ENCODE measurements around the gene ANKRD13C. TPM values are rescaled to one million over a fixed set of nuclear protein-coding genes. Genes with fewer than 3 reads are reported as not detected.

The ANKRD13C gene
- total RNA-seq, 1 experiment from 2014 or later: 20.6 TPM

- no peak for DNase-seq (ENCODE audit: low spot score)
- intact Hi-C loops (cut with micrococcal nuclease; ENCODE audit: unreplicated experiment): no loop called here
- POLR2A ChIA-PET (ENCODE audit: low non-redundant PET): no interaction called here
- no peak for TF ChIP-seq CTCF (conservative IDR thresholded peaks at IDR 0.05; ENCODE audit: low read depth, low read length)
- TF ChIP-seq EZH2 (IDR thresholded peaks at IDR 0.05; ENCODE audit: borderline replicate concordance, low read depth, low read length, poor library complexity, severe bottlenecking): no peak
- Histone ChIP-seq H3K9me3 (ENCODE audit: low read depth, low read length, poor library complexity, severe bottlenecking) (no peaks in the 10 kb centered on the region), H3K27ac (ENCODE audit: low read depth, low read length, poor library complexity, severe bottlenecking) (no peak overlapping the region), H3K4me3 (ENCODE audit: low read depth, low read length, poor library complexity, severe bottlenecking) (no peak overlapping the region), H3K4me1 (ENCODE audit: insufficient read depth, low read length, poor library complexity, severe bottlenecking) (no peaks in the 10 kb centered on the region), H3K36me3 (ENCODE audit: insufficient read depth, low read length, poor library complexity, severe bottlenecking) (no peaks in the 10 kb centered on the region), H3K27me3 (replicated peaks; ENCODE audit: insufficient read depth, low read depth, low read length, poor library complexity) (no peaks in the 10 kb centered on the region)
- CTCF ChIA-PET: no interaction called here
- no TSS peak for BruUV-seq (replicated peaks)
Observed at GRCh38 chr1:70324683-70325082, 29.8 kb downstream of the ANKRD13C start.

GRCh38 chr1:70319750-70320149, 34.8 kb downstream of the ANKRD13C start:
- no peaks in the 10 kb centered on the region for H3K27me3 ChIP-seq (replicated peaks; ENCODE audit: insufficient read depth, low read depth, low read length, poor library complexity)
- peaks cover 3% of the 10 kb centered on the region for H3K4me1 ChIP-seq (ENCODE audit: insufficient read depth, low read length, poor library complexity, severe bottlenecking)
- DNase-seq (ENCODE audit: low spot score): no peak
- no TSS peak for BruUV-seq (replicated peaks)
- no peak overlapping the region for H3K4me3 ChIP-seq (ENCODE audit: low read depth, low read length, poor library complexity, severe bottlenecking)
- intact Hi-C loops (cut with micrococcal nuclease; ENCODE audit: unreplicated experiment): loop anchor here (5.0 kb wide), 1 partner anchor 33 kb away; the partner anchor contains the start of gene ANKRD13C
- CTCF ChIA-PET: no interaction called here
- H3K36me3 ChIP-seq (ENCODE audit: insufficient read depth, low read length, poor library complexity, severe bottlenecking): no peaks in the 10 kb centered on the region
- no peaks in the 10 kb centered on the region for H3K9me3 ChIP-seq (ENCODE audit: low read depth, low read length, poor library complexity, severe bottlenecking)
- TF ChIP-seq CTCF (conservative IDR thresholded peaks at IDR 0.05; ENCODE audit: low read depth, low read length): no peak
- no peak for TF ChIP-seq EZH2 (IDR thresholded peaks at IDR 0.05; ENCODE audit: borderline replicate concordance, low read depth, low read length, poor library complexity, severe bottlenecking)
- no peak overlapping the region for H3K27ac ChIP-seq (ENCODE audit: low read depth, low read length, poor library complexity, severe bottlenecking)
- POLR2A ChIA-PET (ENCODE audit: low non-redundant PET): no interaction called here

GRCh38 chr1:70318191-70318590, 36.3 kb downstream of the ANKRD13C start:
- Histone ChIP-seq H3K27ac (ENCODE audit: low read depth, low read length, poor library complexity, severe bottlenecking) (no peak overlapping the region), H3K36me3 (ENCODE audit: insufficient read depth, low read length, poor library complexity, severe bottlenecking) (no peaks in the 10 kb centered on the region), H3K4me1 (ENCODE audit: insufficient read depth, low read length, poor library complexity, severe bottlenecking) (peaks cover 3% of the 10 kb centered on the region), H3K27me3 (replicated peaks; ENCODE audit: insufficient read depth, low read depth, low read length, poor library complexity) (no peaks in the 10 kb centered on the region), H3K4me3 (ENCODE audit: low read depth, low read length, poor library complexity, severe bottlenecking) (no peak overlapping the region), H3K9me3 (ENCODE audit: low read depth, low read length, poor library complexity, severe bottlenecking) (no peaks in the 10 kb centered on the region)
- BruUV-seq (replicated peaks): no TSS peak
- intact Hi-C loops (cut with micrococcal nuclease; ENCODE audit: unreplicated experiment): loop anchor here (5.0 kb wide), 1 partner anchor 34 kb away; the partner anchor contains the start of gene ANKRD13C
- no peak for TF ChIP-seq EZH2 (IDR thresholded peaks at IDR 0.05; ENCODE audit: borderline replicate concordance, low read depth, low read length, poor library complexity, severe bottlenecking)
- no peak for TF ChIP-seq CTCF (conservative IDR thresholded peaks at IDR 0.05; ENCODE audit: low read depth, low read length)
- CTCF ChIA-PET: no interaction called here
- no peak for DNase-seq (ENCODE audit: low spot score)
- POLR2A ChIA-PET (ENCODE audit: low non-redundant PET): no interaction called here

All from A673 (cell line).